PC-9 (cell line): ENCODE data around the gene KRTAP10-6. TPM values are rescaled to one million over a fixed set of nuclear protein-coding genes. Genes with fewer than 3 reads are reported as not detected.

Experiments used
- BruUV-seq: library from RNA; stranded (reverse); fragments of 400-500 nt; replicated peaks from 2 replicates; lab custom pipeline; 2021; lab: Mats Ljungman, UMichigan
- CTCF ChIA-PET: fragments of 300-600 bp; sonication (Branson Sonifier 250); formaldehyde crosslinking; loops from one replicate; lab custom pipeline; 2022; ENCODE audit warnings: antibody characterized with exemption; lab: Charles Lee
- POLR2A ChIA-PET: fragments of 300-600 bp; sonication (Branson Sonifier 250); formaldehyde crosslinking; loops from one replicate; lab custom pipeline; 2022; ENCODE audit warnings: antibody characterized with exemption; ENCODE audit not compliant: unreplicated experiment; lab: Charles Lee
- DNase-seq, 2 experiments: peaks; one replicate each; pipeline versions ENCODE4 v3.0.0 to v3.0.0-alpha.2; 2015 to 2022; ENCODE audit warnings: mixed read lengths in 1 of 2
- H2AFZ ChIP-seq: fragments of 200-600 bp; sonication (generic); 2 replicates; pipeline ENCODE4 v1.8.1; 2017; ENCODE audit warnings: antibody characterized with exemption
- H3F3A ChIP-seq: fragments of 200-600 bp; sonication (generic); 2 replicates; pipeline ENCODE4 v1.8.1; 2017; ENCODE audit warnings: antibody characterized with exemption, mild to moderate bottlenecking, low read depth; ENCODE audit not compliant: insufficient read depth
- H3K27ac ChIP-seq: fragments of 200-600 bp; sonication (generic); 2 replicates; pipeline ENCODE4 v1.6.1; 2016; ENCODE audit warnings: mixed run types
- H3K27me3 ChIP-seq: fragments of 200-600 bp; sonication (generic); 2 replicates; pipeline ENCODE4 v1.6.1; 2016; ENCODE audit warnings: low read depth, mixed run types; ENCODE audit not compliant: insufficient read depth
- H3K36me3 ChIP-seq: fragments of 200-600 bp; sonication (generic); 2 replicates; pipeline ENCODE4 v1.6.1; 2016; ENCODE audit warnings: low read depth, mixed run types
- H3K4me1 ChIP-seq: fragments of 200-600 bp; sonication (generic); replicated peaks from 2 replicates; pipeline ENCODE4 v1.6.1; 2016; ENCODE audit warnings: mixed run types; ENCODE audit not compliant: insufficient read depth
- H3K4me2 ChIP-seq: fragments of 200-600 bp; sonication (generic); 2 replicates; pipeline ENCODE4 v1.6.1; 2017; ENCODE audit warnings: mixed run types
- H3K4me3 ChIP-seq: fragments of 200-600 bp; sonication (generic); 2 replicates; pipeline ENCODE4 v1.6.1; 2016; ENCODE audit warnings: mixed run types
- H3K79me2 ChIP-seq: fragments of 200-600 bp; sonication (generic); 2 replicates; pipeline ENCODE4 v1.6.1; 2017; ENCODE audit warnings: low read depth, mixed run types
- H3K9me2 ChIP-seq: fragments of 200-600 bp; sonication (generic); 2 replicates; pipeline ENCODE4 v1.8.1; 2017; ENCODE audit warnings: mild to moderate bottlenecking; ENCODE audit not compliant: insufficient read depth
- H3K9me3 ChIP-seq: fragments of 200-600 bp; sonication (generic); 2 replicates; pipeline ENCODE4 v1.8.1; 2016; ENCODE audit warnings: low read depth; ENCODE audit not compliant: insufficient read depth
- H4K20me1 ChIP-seq: fragments of 200-600 bp; sonication (generic); 2 replicates; pipeline ENCODE4 v1.8.1; 2017; ENCODE audit not compliant: insufficient read depth
- CTCF ChIP-seq: fragments of 200-600 bp; sonication (generic); conservative IDR thresholded peaks from 2 replicates; pipeline ENCODE4 v1.6.1; 2017; ENCODE audit warnings: mixed run types, antibody characterized with exemption, mild to moderate bottlenecking, moderate library complexity
- EZH2 ChIP-seq: fragments of 200-600 bp; sonication (generic); IDR thresholded peaks from 2 replicates; pipeline ENCODE4 v1.8.0; 2017; ENCODE audit warnings: antibody characterized with exemption, low read depth
- intact Hi-C: fragments of 100-400 bp; cut with micrococcal nuclease; formaldehyde crosslinking; loops from one replicate; pipeline ENCODE4 v1.10.0; 2022; ENCODE audit not compliant: unreplicated experiment
- total RNA-seq: library from RNA; stranded (reverse); gene quantifications from 2 replicates; pipeline ENCODE4 v1.2.3, GENCODE V29; 2021

The KRTAP10-6 gene
- total RNA-seq, 1 experiment from 2014 or later, result not detected

GRCh38 chr21:44579056-44579832 lies 13.1 kb downstream of the KRTAP10-6 start:
- H2AFZ ChIP-seq, result no peak overlapping the region
- no peak overlapping the region for H3K4me3 ChIP-seq
- ChIA-PET POLR2A (no interaction called here), CTCF (no interaction called here)
- H3K4me2 ChIP-seq, result no peak overlapping the region
- H3K36me3 ChIP-seq, result no peaks in the 10 kb centered on the region
- H3K27ac ChIP-seq, result no peak overlapping the region
- H3F3A ChIP-seq, result no peaks in the 10 kb centered on the region
- peaks cover 29% of the 10 kb centered on the region for H3K27me3 ChIP-seq
- no peak for TF ChIP-seq CTCF
- no peak for TF ChIP-seq EZH2
- H3K79me2 ChIP-seq, result no peaks in the 10 kb centered on the region
- no peaks in the 10 kb centered on the region for H3K9me2 ChIP-seq
- no peak for DNase-seq
- BruUV-seq, result no TSS peak
- intact Hi-C loops, result no loop called here
- no peaks in the 10 kb centered on the region for H4K20me1 ChIP-seq
- no peaks in the 10 kb centered on the region for H3K4me1 ChIP-seq
- no peaks in the 10 kb centered on the region for H3K9me3 ChIP-seq

DNA sequence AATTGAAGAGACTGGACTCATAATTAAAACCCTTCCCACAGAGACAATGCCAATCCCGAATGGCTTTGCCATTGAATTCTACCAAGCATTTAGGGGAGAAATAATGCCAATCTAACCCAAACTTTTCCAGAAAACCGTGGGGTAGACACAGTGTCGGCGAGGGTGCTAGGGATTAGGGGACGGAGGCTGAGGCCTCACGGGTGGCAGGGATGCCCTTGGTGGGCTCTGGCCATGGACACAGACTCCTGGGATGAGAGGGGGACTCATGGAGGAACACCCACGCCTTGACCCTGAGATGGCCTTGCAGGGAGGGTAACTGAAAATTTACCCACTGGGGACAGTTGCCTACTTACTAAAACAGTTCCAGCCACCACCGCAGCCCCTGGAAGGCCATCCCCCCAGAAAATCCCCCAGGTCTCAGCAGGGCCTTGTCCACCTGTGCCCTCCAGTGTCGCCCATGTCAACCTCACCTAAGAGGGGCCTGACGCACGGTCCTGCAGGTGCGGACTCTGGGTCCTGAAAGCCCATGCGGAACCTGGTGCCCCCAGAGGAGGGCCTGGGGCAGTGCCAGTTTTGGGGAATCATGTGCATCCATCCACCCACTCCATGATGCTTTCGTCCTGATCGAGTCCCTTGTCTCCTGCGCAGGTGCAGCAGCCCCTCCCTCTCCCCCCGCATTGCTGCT lies 13.8 kb downstream of the KRTAP10-6 start:
- Histone ChIP-seq H3K79me2 (no peaks in the 10 kb centered on the region), H3F3A (no peaks in the 10 kb centered on the region), H3K9me2 (no peaks in the 10 kb centered on the region), H3K4me2 (no peak overlapping the region), H3K4me1 (no peaks in the 10 kb centered on the region), H3K9me3 (no peaks in the 10 kb centered on the region), H4K20me1 (no peaks in the 10 kb centered on the region), H2AFZ (no peak overlapping the region), H3K36me3 (no peaks in the 10 kb centered on the region), H3K4me3 (no peak overlapping the region), H3K27ac (no peak overlapping the region), H3K27me3 (peaks cover 31% of the 10 kb centered on the region)
- DNase-seq, result no peak
- no peak for TF ChIP-seq EZH2
- no peak for TF ChIP-seq CTCF
- ChIA-PET CTCF (no interaction called here), POLR2A (no interaction called here)
- intact Hi-C loops, result no loop called here
- no TSS peak for BruUV-seq

GRCh38 chr21:44576025-44576420 lies 16.3 kb downstream of the KRTAP10-6 start:
- ChIA-PET CTCF (no interaction called here), POLR2A (no interaction called here)
- Histone ChIP-seq H3K27me3 (peaks cover 47% of the 10 kb centered on the region), H3K9me2 (no peaks in the 10 kb centered on the region), H3K4me2 (no peak overlapping the region), H3K27ac (no peak overlapping the region), H3K4me1 (no peaks in the 10 kb centered on the region), H4K20me1 (no peaks in the 10 kb centered on the region), H3K79me2 (no peaks in the 10 kb centered on the region), H3K9me3 (no peaks in the 10 kb centered on the region), H3K4me3 (no peak overlapping the region), H2AFZ (no peak overlapping the region), H3F3A (no peaks in the 10 kb centered on the region), H3K36me3 (no peaks in the 10 kb centered on the region)
- DNase-seq, result no peak
- no peak for TF ChIP-seq EZH2
- no peak for TF ChIP-seq CTCF
- intact Hi-C loops, result no loop called here
- BruUV-seq, result no TSS peak
